H1 (cell line): ENCODE results near the gene EPB41L4A. TPM values are rescaled to one million over a fixed set of nuclear protein-coding genes. Genes with fewer than 3 reads are reported as not detected.

Experiments
- GABPA ChIP-seq: IDR thresholded peaks from 2 replicates; pipeline ENCODE4 v1.6.1; 2011; ENCODE audit warnings: mild to moderate bottlenecking, low read length, moderate library complexity, borderline replicate concordance; ENCODE audit not compliant: insufficient read depth
- KDM5A ChIP-seq: fragments of 200-600 bp; IDR thresholded peaks from 2 replicates; pipeline ENCODE4 v1.7.1; 2012; ENCODE audit warnings: mild to moderate bottlenecking, low read length, inconsistent platforms, mixed read lengths
- ZNF274 ChIP-seq: IDR thresholded peaks from 2 replicates; pipeline ENCODE4 v1.7.0; 2012; ENCODE audit warnings: low read length, borderline replicate concordance; ENCODE audit errors: extremely low read depth
- polyA plus RNA-seq, 7 experiments: library from polyadenylated mRNA; depleted of rRNA in 3 of 7; stranded (reverse) in 5 of 7; unstranded in 2 of 7; fragments of >200 nt in 5 of 7; fragments of 200-250 nt in 2 of 7; gene quantifications; 1 replicate in 5 of 7; 2 replicates in 1 of 7; 4 replicates in 1 of 7; pipeline versions ENCODE4 v1.2.1 to v1.2.3, GENCODE V29; 2011 to 2013; ENCODE audit warnings: missing spikeins in 2 of 7, mixed read lengths in 2 of 7
- total RNA-seq: library from RNA; stranded (reverse); fragmentation: NEBNext Ultra II Directional; extraction: Animal tissue kit (Norgen Biotek cat#: 25700); gene quantifications from 2 replicates; pipeline ENCODE4 v1.2.1, GENCODE V29; 2021
- TF ChIP-seq, protein P1 (sequence below): fragments of 300-600 bp; sonication (generic); IDR thresholded peaks from 2 replicates; pipeline ENCODE4 v1.7.1; 2012; ENCODE audit warnings: low read length, moderate library complexity, mild to moderate bottlenecking, inconsistent platforms; ENCODE audit not compliant: insufficient replicate concordance

The EPB41L4A gene
- total and polyA plus RNA-seq, 2 of the 8 experiments (the other 6 are each of a cell fraction or from before 2014, with no cell fraction given) = 1.6 to 4.6 TPM

DNA sequence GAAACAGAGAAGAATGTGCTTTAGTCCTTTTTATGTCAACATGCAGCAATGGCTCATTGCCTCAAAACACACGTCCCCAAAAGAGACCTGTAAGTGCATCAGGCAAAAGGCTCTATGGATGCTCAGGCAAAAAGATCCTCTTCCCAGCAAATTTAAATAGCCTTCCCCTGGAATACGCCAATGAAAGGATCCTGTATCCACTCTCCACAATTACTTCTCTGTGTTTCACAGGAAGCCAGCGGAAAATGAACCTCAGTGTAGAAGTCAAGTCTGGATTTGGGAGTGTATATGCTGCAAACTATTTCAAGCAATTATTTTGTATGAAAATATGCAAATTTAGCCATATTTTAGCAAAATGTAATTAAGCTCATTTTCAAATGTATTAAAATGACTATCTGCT lies 217.9 kb downstream of the EPB41L4A start (continued):
- TF ChIP-seq, protein P1, sequence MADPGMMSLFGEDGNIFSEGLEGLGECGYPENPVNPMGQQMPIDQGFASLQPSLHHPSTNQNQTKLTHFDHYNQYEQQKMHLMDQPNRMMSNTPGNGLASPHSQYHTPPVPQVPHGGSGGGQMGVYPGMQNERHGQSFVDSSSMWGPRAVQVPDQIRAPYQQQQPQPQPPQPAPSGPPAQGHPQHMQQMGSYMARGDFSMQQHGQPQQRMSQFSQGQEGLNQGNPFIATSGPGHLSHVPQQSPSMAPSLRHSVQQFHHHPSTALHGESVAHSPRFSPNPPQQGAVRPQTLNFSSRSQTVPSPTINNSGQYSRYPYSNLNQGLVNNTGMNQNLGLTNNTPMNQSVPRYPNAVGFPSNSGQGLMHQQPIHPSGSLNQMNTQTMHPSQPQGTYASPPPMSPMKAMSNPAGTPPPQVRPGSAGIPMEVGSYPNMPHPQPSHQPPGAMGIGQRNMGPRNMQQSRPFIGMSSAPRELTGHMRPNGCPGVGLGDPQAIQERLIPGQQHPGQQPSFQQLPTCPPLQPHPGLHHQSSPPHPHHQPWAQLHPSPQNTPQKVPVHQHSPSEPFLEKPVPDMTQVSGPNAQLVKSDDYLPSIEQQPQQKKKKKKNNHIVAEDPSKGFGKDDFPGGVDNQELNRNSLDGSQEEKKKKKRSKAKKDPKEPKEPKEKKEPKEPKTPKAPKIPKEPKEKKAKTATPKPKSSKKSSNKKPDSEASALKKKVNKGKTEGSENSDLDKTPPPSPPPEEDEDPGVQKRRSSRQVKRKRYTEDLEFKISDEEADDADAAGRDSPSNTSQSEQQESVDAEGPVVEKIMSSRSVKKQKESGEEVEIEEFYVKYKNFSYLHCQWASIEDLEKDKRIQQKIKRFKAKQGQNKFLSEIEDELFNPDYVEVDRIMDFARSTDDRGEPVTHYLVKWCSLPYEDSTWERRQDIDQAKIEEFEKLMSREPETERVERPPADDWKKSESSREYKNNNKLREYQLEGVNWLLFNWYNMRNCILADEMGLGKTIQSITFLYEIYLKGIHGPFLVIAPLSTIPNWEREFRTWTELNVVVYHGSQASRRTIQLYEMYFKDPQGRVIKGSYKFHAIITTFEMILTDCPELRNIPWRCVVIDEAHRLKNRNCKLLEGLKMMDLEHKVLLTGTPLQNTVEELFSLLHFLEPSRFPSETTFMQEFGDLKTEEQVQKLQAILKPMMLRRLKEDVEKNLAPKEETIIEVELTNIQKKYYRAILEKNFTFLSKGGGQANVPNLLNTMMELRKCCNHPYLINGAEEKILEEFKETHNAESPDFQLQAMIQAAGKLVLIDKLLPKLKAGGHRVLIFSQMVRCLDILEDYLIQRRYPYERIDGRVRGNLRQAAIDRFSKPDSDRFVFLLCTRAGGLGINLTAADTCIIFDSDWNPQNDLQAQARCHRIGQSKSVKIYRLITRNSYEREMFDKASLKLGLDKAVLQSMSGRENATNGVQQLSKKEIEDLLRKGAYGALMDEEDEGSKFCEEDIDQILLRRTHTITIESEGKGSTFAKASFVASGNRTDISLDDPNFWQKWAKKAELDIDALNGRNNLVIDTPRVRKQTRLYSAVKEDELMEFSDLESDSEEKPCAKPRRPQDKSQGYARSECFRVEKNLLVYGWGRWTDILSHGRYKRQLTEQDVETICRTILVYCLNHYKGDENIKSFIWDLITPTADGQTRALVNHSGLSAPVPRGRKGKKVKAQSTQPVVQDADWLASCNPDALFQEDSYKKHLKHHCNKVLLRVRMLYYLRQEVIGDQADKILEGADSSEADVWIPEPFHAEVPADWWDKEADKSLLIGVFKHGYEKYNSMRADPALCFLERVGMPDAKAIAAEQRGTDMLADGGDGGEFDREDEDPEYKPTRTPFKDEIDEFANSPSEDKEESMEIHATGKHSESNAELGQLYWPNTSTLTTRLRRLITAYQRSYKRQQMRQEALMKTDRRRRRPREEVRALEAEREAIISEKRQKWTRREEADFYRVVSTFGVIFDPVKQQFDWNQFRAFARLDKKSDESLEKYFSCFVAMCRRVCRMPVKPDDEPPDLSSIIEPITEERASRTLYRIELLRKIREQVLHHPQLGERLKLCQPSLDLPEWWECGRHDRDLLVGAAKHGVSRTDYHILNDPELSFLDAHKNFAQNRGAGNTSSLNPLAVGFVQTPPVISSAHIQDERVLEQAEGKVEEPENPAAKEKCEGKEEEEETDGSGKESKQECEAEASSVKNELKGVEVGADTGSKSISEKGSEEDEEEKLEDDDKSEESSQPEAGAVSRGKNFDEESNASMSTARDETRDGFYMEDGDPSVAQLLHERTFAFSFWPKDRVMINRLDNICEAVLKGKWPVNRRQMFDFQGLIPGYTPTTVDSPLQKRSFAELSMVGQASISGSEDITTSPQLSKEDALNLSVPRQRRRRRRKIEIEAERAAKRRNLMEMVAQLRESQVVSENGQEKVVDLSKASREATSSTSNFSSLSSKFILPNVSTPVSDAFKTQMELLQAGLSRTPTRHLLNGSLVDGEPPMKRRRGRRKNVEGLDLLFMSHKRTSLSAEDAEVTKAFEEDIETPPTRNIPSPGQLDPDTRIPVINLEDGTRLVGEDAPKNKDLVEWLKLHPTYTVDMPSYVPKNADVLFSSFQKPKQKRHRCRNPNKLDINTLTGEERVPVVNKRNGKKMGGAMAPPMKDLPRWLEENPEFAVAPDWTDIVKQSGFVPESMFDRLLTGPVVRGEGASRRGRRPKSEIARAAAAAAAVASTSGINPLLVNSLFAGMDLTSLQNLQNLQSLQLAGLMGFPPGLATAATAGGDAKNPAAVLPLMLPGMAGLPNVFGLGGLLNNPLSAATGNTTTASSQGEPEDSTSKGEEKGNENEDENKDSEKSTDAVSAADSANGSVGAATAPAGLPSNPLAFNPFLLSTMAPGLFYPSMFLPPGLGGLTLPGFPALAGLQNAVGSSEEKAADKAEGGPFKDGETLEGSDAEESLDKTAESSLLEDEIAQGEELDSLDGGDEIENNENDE = no peak
- no peak for TF ChIP-seq GABPA
- no peak for TF ChIP-seq KDM5A
- no peak for TF ChIP-seq ZNF274
